WTC11 (cell line): ENCODE data around the gene TNP2. TPM values are rescaled to one million over a fixed set of nuclear protein-coding genes. Genes with fewer than 3 reads are reported as not detected.

Experiments used
- ATAC-seq: fragments of 200-7000 bp; cut with Tn5 transposase; 2 replicates; pipeline ENCODE4 v1.10.0; 2021; ENCODE audit warnings: mild to moderate bottlenecking, moderate library complexity
- CTCF ChIA-PET: fragments of 300-600 bp; sonication (Branson Sonifier 250); formaldehyde crosslinking; loops from one replicate; lab custom pipeline; 2021; ENCODE audit warnings: antibody characterized with exemption; lab: Charles Lee
- POLR2A ChIA-PET: fragments of 350-600 bp; sonication (Branson Sonifier 250); formaldehyde crosslinking; loops from one replicate; lab custom pipeline; 2021; ENCODE audit warnings: antibody characterized with exemption; lab: Charles Lee
- DNase-seq: peaks from one replicate; pipeline ENCODE4 v3.0.0; 2021; ENCODE audit warnings: low spot score
- H3K27ac Mint-ChIP-seq: 2 replicates; pipeline ENCODE4 v1.8.0; 2021; ENCODE audit warnings: mixed read lengths
- H3K27me3 Mint-ChIP-seq: 2 replicates; pipeline ENCODE4 v1.8.0; 2021; ENCODE audit warnings: low read depth, mild to moderate bottlenecking, moderate library complexity, mixed read lengths
- H3K36me3 Mint-ChIP-seq: 2 replicates; pipeline ENCODE4 v1.8.0; 2021; ENCODE audit warnings: mixed read lengths
- H3K4me1 Mint-ChIP-seq: 2 replicates; pipeline ENCODE4 v1.8.0; 2022; ENCODE audit warnings: mixed read lengths
- H3K4me3 Mint-ChIP-seq: 2 replicates; pipeline ENCODE4 v1.8.0; 2021; ENCODE audit warnings: mild to moderate bottlenecking, moderate library complexity, mixed read lengths
- H3K9me3 Mint-ChIP-seq: 2 replicates; pipeline ENCODE4 v1.8.0; 2021; ENCODE audit warnings: mixed read lengths
- ELF4 ChIP-seq: sonication (generic); formaldehyde crosslinking; IDR thresholded peaks from 2 replicates; pipeline ENCODE4 v1.8.1; 2022; ENCODE audit warnings: low read depth, mild to moderate bottlenecking, moderate library complexity, missing genetic modification reagents
- ETV6 ChIP-seq: sonication (generic); formaldehyde crosslinking; IDR thresholded peaks from 2 replicates; pipeline ENCODE4 v1.8.1; 2022; ENCODE audit warnings: mild to moderate bottlenecking, missing genetic modification reagents
- GRHL2 ChIP-seq: fragments of 250-450 bp; sonication (Bioruptor Pico); IDR thresholded peaks from 2 replicates; pipeline ENCODE4 v1.8.0; 2022; ENCODE audit warnings: mild to moderate bottlenecking, moderate library complexity; ENCODE audit not compliant: insufficient replicate concordance, severe bottlenecking
- IRF2 ChIP-seq: sonication (generic); formaldehyde crosslinking; IDR thresholded peaks from 2 replicates; pipeline ENCODE4 v1.8.0; 2022; ENCODE audit warnings: low read depth, missing genetic modification reagents, borderline replicate concordance
- KAT7 ChIP-seq: sonication (generic); formaldehyde crosslinking; IDR thresholded peaks from 2 replicates; pipeline ENCODE4 v1.8.1; 2023; ENCODE audit warnings: missing genetic modification reagents, mild to moderate bottlenecking, borderline replicate concordance
- MLX ChIP-seq: sonication (generic); formaldehyde crosslinking; IDR thresholded peaks from 2 replicates; pipeline ENCODE4 v1.8.1; 2023; ENCODE audit warnings: mild to moderate bottlenecking, missing genetic modification reagents, moderate library complexity
- NFATC4 ChIP-seq: fragments of 250-450 bp; sonication (Bioruptor Pico); IDR thresholded peaks from 2 replicates; pipeline ENCODE4 v1.9.0; 2021; ENCODE audit warnings: mild to moderate bottlenecking
- NR2C2 ChIP-seq: sonication (generic); formaldehyde crosslinking; IDR thresholded peaks from 2 replicates; pipeline ENCODE4 v1.8.0; 2022; ENCODE audit warnings: mild to moderate bottlenecking, missing genetic modification reagents
- PRRX2 ChIP-seq: fragments of 250-450 bp; sonication (Bioruptor Pico); IDR thresholded peaks from 2 replicates; pipeline ENCODE4 v1.8.0; 2021; ENCODE audit warnings: mild to moderate bottlenecking
- SMAD3 ChIP-seq: sonication (generic); formaldehyde crosslinking; IDR thresholded peaks from 2 replicates; pipeline ENCODE4 v1.8.0; 2022; ENCODE audit warnings: missing genetic modification reagents, mild to moderate bottlenecking, borderline replicate concordance
- SMAD4 ChIP-seq: sonication (generic); formaldehyde crosslinking; IDR thresholded peaks from 2 replicates; pipeline ENCODE4 v1.8.0; 2022; ENCODE audit warnings: mild to moderate bottlenecking, missing genetic modification reagents
- SOX15 ChIP-seq: fragments of 250-450 bp; sonication (Bioruptor Pico); IDR thresholded peaks from 2 replicates; pipeline ENCODE4 v1.9.0; 2021; ENCODE audit warnings: mild to moderate bottlenecking
- SP1 ChIP-seq: sonication (generic); formaldehyde crosslinking; conservative IDR thresholded peaks from 2 replicates; pipeline ENCODE4 v1.8.1; 2022; ENCODE audit warnings: missing genetic modification reagents
- TCF7 ChIP-seq: sonication (generic); formaldehyde crosslinking; IDR thresholded peaks from 2 replicates; pipeline ENCODE4 v1.8.0; 2022; ENCODE audit warnings: mild to moderate bottlenecking, low read depth, missing genetic modification reagents, moderate library complexity
- TP53 ChIP-seq: sonication (generic); formaldehyde crosslinking; IDR thresholded peaks from 2 replicates; pipeline ENCODE4 v1.8.1; 2023; ENCODE audit warnings: mild to moderate bottlenecking, missing genetic modification reagents
- ZNF121 ChIP-seq: sonication (generic); formaldehyde crosslinking; IDR thresholded peaks from 2 replicates; pipeline ENCODE4 v1.8.0; 2023; ENCODE audit warnings: missing genetic modification reagents
- total RNA-seq: library from RNA; stranded (reverse); gene quantifications from 3 replicates; pipeline ENCODE4 v1.2.3, GENCODE V29; 2021
- TF ChIP-seq, protein P1 (sequence below): sonication (generic); formaldehyde crosslinking; conservative IDR thresholded peaks from 2 replicates; pipeline ENCODE4 v1.8.1; 2023; ENCODE audit warnings: mild to moderate bottlenecking, low read depth, missing genetic modification reagents, moderate library complexity

Gene TNP2
- total RNA-seq, 1 experiment from 2014 or later = not detected

- TF ChIP-seq, protein P1, sequence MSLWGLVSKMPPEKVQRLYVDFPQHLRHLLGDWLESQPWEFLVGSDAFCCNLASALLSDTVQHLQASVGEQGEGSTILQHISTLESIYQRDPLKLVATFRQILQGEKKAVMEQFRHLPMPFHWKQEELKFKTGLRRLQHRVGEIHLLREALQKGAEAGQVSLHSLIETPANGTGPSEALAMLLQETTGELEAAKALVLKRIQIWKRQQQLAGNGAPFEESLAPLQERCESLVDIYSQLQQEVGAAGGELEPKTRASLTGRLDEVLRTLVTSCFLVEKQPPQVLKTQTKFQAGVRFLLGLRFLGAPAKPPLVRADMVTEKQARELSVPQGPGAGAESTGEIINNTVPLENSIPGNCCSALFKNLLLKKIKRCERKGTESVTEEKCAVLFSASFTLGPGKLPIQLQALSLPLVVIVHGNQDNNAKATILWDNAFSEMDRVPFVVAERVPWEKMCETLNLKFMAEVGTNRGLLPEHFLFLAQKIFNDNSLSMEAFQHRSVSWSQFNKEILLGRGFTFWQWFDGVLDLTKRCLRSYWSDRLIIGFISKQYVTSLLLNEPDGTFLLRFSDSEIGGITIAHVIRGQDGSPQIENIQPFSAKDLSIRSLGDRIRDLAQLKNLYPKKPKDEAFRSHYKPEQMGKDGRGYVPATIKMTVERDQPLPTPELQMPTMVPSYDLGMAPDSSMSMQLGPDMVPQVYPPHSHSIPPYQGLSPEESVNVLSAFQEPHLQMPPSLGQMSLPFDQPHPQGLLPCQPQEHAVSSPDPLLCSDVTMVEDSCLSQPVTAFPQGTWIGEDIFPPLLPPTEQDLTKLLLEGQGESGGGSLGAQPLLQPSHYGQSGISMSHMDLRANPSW (CRISPR knock-in tag) = no peak
- TF ChIP-seq SOX15 (CRISPR knock-in tag) (no peak), ELF4 (no peak), GRHL2 (CRISPR knock-in tag) (no peak), SP1 (no peak)
Observed at GRCh38 chr16:11236461-11237254, 32.5 kb downstream of the TNP2 start (continued).

- Mint-ChIP-seq H3K27ac (no peak overlapping the region), H3K4me3 (no peak overlapping the region)
- CTCF ChIA-PET = interaction anchor here (0.8 kb wide), 1 partner anchor 264 kb away, joined by 3 read pairs; no protein-coding TSS in a partner anchor
- TF ChIP-seq TCF7 (CRISPR knock-in tag) (no peak), SMAD4 (CRISPR knock-in tag) (no peak), NR2C2 (CRISPR knock-in tag) (no peak), SP1 (no peak), KAT7 (CRISPR knock-in tag) (no peak), MLX (CRISPR knock-in tag) (no peak), IRF2 (CRISPR knock-in tag) (no peak)
- TF ChIP-seq, all 79 proteins: peak for 0
- Mint-ChIP-seq H3K9me3 (peaks cover 5% of the 10 kb centered on the region), H3K4me1 (peaks cover 10% of the 10 kb centered on the region), H3K36me3 (no peaks in the 10 kb centered on the region), H3K27me3 (no peaks in the 10 kb centered on the region; the same call in 1 of the 2 replicates)
- DNase-seq = no peak
- POLR2A ChIA-PET = no interaction called here
- ATAC-seq = no peak
Observed at GRCh38 chr16:11235703-11235991, 33.5 kb downstream of the TNP2 start.

- Mint-ChIP-seq H3K9me3 (peaks cover 5% of the 10 kb centered on the region), H3K27me3 (no peaks in the 10 kb centered on the region; the same call in 1 of the 2 replicates), H3K36me3 (no peaks in the 10 kb centered on the region), H3K4me3 (no peak overlapping the region), H3K27ac (no peak overlapping the region), H3K4me1 (peaks cover 7% of the 10 kb centered on the region; the same call in 1 of the 2 replicates)
- DNase-seq = no peak
- no peak for ATAC-seq
- no peak for TF ChIP-seq PRRX2 (CRISPR knock-in tag)
- no peak for TF ChIP-seq NFATC4 (CRISPR knock-in tag)
- TF ChIP-seq TP53 (CRISPR knock-in tag) = no peak
- TF ChIP-seq ZNF121 (CRISPR knock-in tag) = peak; percentile 10; the same call in 1 of the 2 replicates
- no peak for TF ChIP-seq SMAD3
- TF ChIP-seq ETV6 = no peak
- no peak for TF ChIP-seq IRF2 (CRISPR knock-in tag)
- ChIA-PET POLR2A (no interaction called here), CTCF (no interaction called here)
Observed at GRCh38 chr16:11234884-11235702, 34.0 kb downstream of the TNP2 start.
